Activated naive CD4-positive, alpha-beta T cell treated with Interleukin-2 at 50 U/mL for 16 hours (primary cell): ENCODE measurements around the gene RP2.

ENCODE experiments used
- DNase-seq: peaks from one replicate; pipeline ENCODE4 v3.0.0-alpha.2; 2020

Gene RP2

DNA sequence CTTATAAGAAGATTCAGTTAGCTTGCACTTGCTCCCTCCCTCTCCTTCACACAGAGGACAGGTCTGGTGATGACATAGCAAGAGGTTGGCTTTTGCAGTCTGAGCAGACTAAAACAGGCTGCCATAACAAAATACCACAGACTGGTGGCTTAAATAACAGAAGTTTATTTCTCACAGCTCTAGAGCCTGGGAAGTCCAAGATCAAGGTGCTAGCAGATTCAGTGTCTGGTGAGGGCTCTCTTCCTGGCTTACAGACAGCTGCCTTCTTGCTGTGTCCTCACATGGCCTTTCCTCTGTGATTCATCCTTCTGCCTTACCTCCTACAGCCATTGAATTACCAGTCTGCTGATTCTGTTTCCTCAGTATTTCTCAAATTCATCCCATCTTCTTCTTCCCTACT lies 13.1 kb downstream of the RP2 start:
- no peak for DNase-seq

DNA sequence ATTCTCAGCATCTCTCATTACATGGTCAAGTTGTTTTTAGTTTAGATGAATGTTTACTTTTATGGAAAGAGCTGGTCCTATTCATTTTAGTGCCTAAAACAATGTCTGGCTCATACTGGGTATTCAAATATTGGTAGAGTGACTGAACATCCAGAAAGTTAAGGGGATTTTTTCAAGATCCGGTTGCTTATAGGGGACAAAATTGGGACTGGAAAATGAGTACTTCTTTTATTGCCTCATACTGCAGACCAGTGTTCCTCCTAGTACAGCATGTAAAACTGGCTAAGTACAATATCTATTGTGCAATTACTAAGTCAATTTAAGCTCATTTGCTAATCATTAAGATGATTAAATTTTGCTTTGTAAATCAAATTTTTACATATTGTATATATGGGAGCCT lies 13.9 kb downstream of the RP2 start:
- DNase-seq: no peak

DNA sequence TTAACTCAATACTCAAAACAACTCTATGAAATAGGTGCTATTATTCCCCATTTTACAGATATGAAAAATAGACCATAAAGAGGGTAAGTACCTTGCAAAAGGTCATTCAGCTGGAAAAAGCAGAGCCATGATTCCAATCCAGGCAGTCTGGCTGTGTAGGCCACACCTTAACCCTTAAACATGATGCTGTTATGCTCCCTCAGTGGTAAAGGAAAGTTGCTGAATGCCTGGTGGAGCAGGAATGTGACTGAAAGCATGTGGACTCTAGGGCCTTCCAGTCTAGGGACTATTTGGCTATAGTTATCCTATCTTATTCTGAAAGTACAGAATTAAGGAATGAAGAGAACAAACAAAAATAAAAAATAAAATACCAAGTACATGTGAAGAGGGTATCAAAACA lies 19.6 kb downstream of the RP2 start:
- no peak for DNase-seq

DNA sequence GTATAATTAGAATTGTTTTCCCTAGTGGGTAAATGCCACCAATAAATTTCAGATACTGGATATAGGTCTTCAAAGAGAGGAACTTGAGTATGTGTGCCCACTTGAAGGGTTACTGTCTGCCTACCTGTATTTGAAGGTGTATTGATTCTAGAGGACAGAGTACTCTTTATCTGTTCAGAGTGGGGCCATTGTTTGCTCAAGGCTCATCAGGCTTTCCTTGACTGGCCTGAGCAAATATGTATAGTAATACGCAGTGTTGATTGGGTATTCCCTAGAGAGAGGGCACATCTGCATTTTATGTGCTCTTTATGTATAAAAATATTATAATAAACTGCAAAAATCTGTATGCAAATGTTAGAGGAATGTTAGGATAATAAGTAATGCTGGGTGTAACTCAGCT lies 23.7 kb downstream of the RP2 start:
- no peak for DNase-seq

DNA sequence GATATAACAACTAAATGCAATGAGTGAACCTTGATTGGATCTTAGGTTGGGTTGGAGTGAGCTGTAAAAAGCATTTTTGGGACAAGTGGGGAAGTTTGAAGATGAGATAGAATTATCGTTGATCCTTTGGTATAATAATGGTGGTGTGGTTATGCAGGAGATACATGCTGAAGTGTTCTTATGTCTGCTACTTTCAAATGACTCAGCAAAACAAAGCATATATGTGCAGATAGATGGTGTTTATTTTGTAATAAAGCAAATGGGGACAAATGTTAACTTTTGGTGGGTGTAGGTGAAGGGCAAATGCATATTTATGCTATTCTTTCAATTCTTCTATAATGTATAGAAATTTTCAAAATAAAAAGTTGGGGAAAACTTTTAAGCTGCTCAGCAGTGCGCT lies 26.2 kb downstream of the RP2 start:
- DNase-seq: no peak

DNA sequence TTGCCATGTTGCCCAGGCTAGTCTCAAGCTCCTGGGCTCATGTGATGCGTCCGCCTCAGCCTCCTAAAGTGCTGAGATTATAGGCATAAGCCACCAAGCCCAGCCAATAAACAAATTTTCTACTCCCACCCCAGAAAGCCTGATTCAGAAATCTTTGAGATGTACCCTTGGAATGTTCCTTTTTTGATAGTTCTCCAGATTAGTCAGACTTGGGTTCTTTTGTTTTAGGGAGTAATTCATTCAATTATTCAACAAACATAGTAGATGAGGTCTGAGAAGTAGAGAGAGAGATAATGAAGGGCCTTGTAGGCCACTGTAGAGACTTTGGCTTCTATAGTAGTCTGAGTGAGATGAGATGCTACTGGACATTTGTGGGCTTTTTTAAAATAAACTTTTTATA lies 27.8 kb downstream of the RP2 start:
- DNase-seq: no peak

DNA sequence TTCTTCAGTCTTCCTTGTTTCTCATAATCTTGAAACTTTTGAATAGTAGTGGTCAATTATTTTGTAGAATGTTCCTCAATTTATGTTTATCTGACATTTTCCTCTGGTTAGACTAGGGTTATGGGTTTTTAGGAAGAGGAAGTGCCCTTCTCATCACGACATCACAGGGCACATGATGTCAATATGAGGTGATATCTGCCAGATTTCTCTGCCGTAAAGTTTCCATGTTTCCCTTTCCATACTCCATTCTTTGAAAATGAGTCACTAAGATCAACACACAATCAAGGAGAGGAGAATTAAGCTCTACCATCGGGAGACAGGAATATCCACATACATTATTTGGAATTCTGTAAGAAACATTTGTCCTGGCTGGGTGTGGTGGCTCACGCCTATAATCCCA lies 28.4 kb downstream of the RP2 start:
- no peak for DNase-seq

DNA sequence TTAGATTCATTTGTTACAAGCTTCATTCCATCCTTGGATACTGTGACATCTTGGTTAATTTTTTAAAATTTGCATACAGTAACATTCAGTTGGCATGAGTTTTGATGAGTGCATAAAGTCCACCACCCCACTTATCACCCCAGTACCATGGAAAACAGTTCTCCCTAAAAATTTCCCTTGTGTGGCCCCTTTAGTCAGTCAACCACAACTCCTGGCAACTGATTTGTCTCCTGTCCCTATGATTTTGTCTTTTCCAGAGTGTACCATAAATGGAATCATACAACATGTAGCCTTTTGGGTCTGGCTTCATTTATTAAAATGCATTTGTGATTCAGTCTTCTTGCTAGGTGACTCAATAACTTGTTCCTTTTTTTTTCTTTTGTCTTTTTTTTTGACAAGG lies 29.9 kb downstream of the RP2 start:
- no peak for DNase-seq

DNA sequence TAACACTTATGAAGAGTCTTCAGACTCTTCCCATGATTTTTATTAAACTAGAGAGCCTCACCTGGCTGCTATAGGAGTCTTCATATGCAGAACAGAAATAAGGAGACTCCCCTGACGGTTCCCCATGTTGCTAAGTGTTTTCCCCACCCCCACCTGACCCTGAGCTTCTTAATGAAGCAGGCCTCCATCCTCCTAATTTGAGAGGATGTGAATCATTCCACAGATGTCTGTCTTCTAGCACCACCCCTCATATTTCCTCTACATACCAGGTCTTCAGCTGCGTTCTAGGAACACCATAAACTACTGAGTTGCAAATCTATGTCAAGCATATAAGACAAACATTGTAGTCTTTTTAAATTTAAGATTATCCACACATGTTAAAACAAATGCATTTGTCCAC lies 36.9 kb downstream of the RP2 start:
- no peak for DNase-seq

DNA sequence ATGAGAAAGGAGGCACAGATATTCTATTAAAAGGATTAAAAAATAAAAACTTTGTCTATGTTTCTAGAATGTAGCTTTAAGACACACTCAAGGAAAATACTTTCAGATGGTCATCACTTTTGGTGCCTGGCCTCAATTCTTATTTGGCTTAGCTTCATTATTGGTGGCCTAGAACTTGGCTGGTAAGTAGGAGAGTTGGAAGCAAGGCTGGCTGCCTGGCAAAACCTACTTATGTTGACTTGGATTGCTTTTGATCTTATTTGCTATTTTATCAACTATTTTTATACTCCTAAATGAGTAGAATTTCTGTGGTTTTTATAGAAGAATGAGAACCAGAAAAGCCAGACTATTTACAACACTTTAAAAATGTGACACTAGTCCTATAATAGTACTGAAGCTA lies 40.1 kb downstream of the RP2 start:
- DNase-seq: no peak

DNA sequence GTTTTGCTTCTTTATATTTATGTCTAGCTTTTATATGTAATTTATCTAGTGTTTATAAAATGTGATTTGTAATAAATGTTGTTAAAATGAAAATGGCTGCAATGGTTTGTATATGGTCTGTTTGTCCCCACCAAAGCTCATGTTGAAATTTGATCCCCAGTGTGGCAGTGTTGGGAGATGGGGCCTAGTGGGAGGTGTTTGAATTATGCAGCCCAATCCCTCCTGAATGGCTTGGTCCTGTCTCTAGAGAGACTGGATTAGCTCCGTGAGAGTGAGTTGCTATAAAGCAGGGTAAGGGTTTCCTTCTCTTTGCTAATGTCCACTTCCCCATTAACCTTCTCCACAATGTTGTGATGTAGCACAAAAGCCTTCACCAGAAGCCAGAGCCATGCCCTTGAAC lies 45.4 kb downstream of the RP2 start:
- no peak for DNase-seq

DNA sequence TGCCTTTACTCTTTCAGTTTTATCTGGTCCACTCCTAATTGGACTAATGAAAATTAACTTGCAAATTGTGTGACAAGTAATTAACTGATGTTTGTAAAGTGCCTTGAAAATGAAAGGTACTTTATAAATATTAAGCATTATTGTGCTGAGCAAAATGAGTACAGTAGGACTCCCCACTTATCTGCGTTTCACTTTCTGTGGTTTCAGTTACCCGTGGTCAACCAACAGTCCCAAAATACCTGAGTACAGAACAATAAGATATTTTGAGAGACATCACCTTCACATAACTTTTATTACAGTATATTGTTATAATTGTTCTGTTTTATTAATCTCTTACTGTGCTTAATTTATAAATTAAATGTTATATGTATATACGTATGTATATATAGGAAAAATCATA lies 48.0 kb downstream of the RP2 start:
- DNase-seq: no peak

DNA sequence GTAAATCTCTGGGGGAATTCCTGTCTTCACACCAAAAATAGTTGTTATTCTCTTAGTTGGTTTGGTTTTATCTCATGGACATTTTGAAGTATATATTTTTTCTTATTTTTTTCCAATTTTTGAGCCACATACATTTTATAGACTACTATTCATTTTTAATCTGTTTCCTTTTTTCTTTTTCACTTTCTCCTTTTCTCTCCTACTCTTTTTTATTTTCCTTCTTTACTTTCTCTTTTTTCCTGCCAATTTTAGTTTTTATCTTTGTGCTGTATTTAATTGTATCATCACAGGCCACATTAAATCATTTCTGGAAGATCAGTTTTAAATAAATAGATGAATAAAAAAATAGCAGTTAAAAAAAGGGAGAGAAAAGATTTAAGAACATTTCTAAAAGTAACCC lies 61.4 kb downstream of the RP2 start:
- no peak for DNase-seq

DNA sequence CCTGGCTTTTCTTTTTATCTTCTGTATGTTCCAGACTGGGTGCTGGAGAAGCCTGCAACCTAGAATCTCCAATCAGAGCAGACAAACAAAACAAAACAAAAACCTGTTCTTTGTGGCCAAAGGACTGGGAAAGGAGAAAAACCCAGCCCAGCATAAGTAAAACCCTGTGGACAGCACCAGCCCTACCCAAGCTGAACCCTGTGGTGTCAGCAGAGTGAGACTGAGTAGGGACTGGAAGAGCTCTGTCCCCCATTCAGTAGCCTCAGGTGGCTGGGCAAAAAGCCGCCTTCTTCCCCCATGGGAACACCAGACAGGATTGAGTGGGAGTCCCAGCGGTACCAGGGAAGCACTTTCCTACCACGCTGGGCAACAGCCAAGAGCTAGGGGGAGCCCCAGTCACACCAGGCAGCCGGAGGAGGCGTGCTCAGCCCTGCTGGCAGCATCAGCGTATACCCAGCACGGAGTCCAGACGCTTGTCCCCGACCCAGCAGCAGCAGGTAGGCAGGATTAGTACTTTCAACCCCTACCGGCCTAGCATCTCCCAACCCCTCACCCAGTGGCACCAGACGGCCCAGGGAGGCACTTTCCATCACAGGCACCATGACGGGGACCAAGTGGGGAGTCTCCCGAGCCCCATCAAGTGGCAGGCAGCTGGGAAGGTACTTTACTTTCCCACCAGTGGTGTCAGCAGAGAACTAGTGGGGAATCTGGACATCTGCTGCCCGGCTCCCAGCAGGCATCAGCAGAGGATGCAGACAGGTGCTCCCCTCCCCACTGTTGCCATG lies 66.8 kb downstream of the RP2 start:
- peak; percentile 54 for DNase-seq

DNA sequence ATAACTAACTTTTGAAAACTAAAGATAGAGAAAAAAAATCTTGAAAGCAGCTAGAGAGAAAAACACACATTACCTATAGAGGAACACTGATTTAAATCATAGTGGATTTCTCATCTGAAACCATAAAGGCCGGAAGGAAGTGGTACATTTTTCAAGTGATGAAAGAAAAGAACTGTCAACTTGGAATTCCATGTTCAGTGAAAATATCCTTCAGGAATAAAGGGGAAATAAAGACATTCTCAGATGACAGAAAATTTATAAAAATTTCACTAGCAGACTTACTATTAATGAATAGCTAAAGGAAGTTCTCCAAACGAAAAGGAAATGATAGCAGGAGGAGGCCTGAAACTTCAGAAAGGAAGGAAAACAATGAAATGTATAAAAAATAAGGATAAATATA lies 67.8 kb downstream of the RP2 start:
- DNase-seq: no peak

DNA sequence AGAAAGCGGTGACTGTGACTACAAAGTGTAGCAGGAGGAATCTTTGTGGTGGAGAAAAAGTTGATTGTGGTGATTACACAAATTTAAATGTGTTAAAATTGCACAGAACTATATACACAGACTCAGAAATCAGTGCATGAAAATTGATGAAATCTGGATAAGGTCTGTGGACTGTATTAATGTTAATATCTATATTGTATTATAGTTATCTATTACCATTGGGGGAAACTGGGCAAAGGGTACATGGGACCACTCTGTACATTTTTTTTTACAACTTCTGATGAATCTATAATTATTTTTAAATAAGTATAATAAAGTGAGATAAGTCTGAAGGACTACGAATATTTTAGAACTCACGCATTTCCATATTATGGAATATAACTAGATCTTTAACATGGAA lies 73.6 kb downstream of the RP2 start:
- DNase-seq: no peak

DNA sequence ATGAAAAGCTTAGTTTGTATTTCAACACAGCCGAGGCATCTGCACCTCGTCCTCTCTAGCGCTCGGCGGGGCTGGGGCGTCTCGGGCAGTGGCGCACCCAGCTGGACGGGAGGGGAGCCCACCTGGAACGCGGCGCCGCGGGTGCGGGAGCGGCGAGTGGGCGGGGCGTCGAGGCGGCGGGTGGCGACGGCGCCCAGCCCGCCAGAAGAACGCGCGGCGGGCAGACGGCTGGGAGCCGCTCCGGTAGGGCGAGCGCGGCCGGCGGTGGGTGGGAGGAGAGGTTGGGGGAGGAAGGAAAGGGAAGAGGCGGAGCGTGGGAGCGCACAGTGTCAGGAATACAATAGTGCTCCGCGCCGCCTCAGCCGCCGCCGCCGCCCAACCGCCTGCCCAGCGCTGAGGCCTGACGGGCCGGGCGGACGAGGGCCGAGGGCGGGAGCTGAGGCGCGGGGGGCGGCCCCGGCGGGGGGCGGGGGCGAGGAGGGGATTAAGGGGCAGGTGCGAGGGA lies 75.3 kb downstream of the RP2 start, which contains the start of gene JADE3:
TSS of gene JADE3 (plus strand) at position 324 of the 505 bp plus-strand sequence. CDS start 72,474 bp downstream, outside the sequence.
- peak; percentile 24 for DNase-seq

DNA sequence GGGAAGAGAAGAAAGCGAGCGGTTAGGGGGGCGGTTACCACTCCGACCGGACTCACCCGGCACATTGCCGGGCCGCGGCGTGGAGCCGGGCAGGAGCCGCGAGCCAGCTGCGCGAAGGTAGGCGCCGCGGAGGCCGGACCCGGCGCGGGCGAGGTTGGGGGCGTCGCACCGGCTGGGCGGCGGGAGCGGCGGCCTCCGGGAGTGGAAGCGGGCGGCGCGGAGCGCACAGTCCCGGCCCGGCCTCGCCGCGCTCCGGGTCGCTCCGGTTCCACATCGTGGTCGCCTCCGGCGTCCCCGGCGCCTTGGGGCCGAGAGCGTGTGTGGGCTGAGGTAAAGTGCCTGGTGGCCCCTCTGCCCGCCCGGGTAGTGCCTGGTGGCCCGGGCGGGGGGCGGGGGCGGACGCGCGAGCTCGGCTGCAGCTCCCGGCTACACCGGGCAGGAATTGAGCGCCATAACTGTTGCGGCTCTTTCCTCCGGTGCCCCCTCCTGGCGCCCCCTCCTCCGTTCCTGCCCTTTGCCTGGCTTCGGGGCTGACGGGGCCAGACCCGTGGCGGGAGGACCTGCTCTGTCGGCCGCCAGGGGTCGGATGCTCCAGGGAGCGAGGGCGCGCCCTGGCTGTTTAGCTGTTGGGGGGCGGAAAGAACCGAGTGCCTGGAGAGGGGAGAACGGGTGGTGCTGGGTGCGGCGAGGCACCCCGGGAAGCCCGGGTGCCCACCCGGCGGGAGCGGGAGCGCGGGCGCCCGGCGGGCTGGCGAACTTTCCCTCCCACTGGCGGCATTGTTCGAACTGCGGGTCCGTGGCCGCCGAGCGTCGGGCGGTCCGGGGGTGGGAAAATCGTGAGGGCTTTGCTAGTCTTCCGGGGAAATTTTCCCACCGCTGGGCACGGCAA lies 76.0 kb downstream of the RP2 start:
- peak; percentile 19 for DNase-seq

DNA sequence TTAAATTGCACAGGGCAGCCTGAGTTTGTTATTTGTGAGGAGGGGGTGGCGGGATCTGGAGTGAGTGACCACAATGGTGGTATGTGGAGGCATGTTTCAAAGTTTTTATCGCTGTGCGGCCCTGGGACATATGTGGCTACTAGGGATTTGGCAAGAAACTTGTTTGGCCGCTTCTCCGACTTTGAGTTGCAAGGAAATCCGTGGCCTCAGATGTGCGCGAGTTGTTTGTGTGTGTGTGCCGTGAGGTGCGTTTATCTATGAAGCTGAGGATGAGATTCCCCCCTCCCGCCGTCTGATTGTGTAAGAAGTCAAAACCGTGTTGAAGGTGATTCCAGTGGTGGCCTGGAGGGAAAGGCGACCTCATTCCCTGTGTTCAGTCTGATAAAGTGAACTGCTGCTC lies 76.8 kb downstream of the RP2 start:
- no peak for DNase-seq

DNA sequence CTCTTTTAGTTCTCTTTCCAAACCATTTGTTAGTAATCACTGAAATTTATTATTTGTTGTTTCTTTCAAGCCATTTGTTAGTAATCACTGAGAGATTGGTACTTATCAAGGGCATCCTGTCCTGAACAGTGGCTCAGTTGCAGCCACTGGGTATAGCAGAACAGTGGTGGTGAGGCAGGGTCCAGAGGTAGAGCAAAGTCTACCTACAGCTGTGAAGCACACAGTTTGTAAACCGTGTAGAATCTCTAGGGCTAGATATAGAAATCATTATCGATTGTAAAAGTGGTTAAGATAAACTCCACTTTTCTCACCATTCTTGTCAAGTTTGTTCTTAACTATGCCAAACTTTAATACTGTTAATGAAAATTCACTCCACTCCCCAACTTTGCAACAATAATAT lies 79.4 kb downstream of the RP2 start:
- no peak for DNase-seq

DNA sequence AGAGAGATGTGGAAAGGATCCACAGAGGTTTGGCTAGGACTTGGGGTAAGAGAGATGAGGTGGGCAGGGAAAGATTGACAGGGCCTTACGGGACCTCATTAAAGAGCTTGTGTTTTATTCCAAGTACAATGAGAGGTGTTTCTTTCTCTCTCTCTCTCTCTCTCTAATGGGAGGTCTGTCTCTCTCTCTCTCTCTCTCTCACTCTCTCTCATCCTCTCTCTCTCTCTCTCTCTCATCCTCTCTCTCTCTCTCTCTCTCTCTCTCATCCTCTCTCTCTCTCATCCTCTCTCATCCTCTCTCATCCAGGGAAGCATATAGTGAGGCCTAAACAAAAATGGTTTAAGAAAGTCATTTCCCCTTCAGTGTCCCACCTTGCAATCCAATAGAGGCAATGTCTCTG lies 80.8 kb downstream of the RP2 start:
- no peak for DNase-seq

DNA sequence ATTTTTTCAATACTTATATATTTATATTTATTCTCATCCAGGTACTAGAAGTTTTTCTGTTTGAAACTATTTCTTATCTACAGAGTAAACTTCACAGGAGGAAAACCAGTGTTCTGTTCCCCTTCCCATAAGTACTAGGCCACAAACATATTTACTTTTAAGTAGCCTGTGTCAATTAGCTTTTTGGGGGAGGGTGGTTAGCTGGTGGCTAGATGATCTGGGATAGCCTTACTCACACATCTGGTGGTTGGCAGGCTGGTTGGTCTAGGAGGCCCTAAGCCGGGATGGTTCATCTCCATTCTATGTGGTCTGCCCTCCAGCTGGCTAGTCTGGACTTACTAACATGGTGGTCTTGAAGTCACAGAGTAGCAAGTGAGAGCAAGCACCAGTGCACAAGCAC lies 81.6 kb downstream of the RP2 start:
- no peak for DNase-seq

DNA sequence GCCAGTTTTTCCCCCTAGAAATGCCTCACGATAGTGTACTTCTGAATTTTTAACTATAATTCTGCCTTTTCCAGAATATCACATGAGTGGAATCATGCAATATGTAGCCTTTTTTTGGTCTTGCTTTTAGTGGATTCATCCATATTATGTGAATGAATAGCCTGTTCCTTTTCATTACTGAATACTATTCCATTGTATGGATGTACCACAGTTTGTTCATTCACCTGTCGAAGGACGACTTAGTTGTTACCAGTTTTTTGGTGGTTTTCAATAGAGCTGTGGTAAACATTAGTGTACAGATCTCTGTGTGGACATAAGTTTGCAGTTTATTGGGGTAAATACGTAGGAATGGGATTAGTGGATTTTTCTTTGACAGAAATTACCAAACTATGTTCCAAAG lies 83.4 kb downstream of the RP2 start:
- DNase-seq: no peak

DNA sequence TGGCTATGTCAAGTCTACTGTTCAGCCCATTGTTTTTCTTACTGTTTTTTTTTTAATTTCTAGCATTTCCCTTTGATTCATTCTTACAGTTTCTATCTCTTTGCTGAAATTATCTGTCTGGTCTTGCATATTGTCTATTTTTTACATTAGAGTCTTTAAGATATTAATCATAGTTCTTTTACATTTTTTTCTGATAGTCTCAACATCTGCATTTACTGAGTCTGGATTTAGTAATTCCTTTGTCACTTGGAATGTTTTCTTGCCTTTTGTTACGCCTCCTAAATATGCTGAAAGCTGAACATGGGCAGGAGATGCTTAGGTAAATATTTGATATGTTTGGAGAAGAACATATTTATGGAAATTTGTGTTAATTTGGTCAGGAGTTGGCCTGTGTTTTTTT lies 85.8 kb downstream of the RP2 start:
- no peak for DNase-seq
